Metanephros (tissue), 2 donors: Measurements from ENCODE around the gene INCA1. TPM values are rescaled to one million over a fixed set of nuclear protein-coding genes. Genes with fewer than 3 reads are reported as not detected.

Experiments
- small RNA-seq: library from RNA; depleted of rRNA; stranded (forward); fragments of <200 nt; gene quantifications from one replicate; pipeline ENCODE3, GENCODE V24; 2014; ENCODE audit warnings: low replicate concordance
- total RNA-seq: library from RNA; depleted of rRNA; stranded (reverse); fragments of >200 nt; gene quantifications from one replicate; pipeline ENCODE4 v1.2.3, GENCODE V29; 2014

Gene INCA1
- 0.58 TPM for total RNA-seq

GRCh38 chr17:4997302-4998026 lies at the start of gene INCA1, which contains the start of gene KIF1C:
INCA1 (minus strand) TSS chr17:4997522; CDS start chr17:4994437, 3,085 bp downstream.
KIF1C (plus strand) TSS chr17:4997950; CDS start chr17:5000247, 2,297 bp downstream.

GRCh38 chr17:5035315-5035714 lies 38.0 kb upstream of the INCA1 start, which contains the start of gene SLC52A1:
SLC52A1 (minus strand) TSS chr17:5035426; CDS start chr17:5034606, 820 bp downstream.

GRCh38 chr17:4986951-4987766 lies 10.2 kb downstream of the INCA1 start, which contains the start of gene CAMTA2:
CAMTA2 (minus strand) TSS chr17:4987675; CDS start chr17:4986222, 1,453 bp downstream.

GRCh38 chr17:4967539-4968485 lies 29.5 kb downstream of the INCA1 start, which contains the start of gene SPAG7:
SPAG7 (minus strand) TSS chr17:4967817; CDS start chr17:4967804, 13 bp downstream.

GRCh38 chr17:4950746-4951204 lies 46.5 kb downstream of the INCA1 start, which contains the start of gene ENO3:
ENO3 (plus strand) TSS chr17:4951119; CDS start chr17:4951830, 711 bp downstream.

GRCh38 chr17:4948166-4948930 lies 49.0 kb downstream of the INCA1 start, which contains the start of gene PFN1:
PFN1 (minus strand) TSS chr17:4948530; CDS start chr17:4948394, 136 bp downstream.

GRCh38 chr17:4939796-4940554 lies 57.3 kb downstream of the INCA1 start, which contains the start of the genes RNF167 and SLC25A11:
RNF167 (plus strand) TSS chr17:4940268; CDS start chr17:4940910, 642 bp downstream.
SLC25A11 (minus strand) TSS chr17:4940046; CDS start chr17:4939910, 136 bp downstream.

Small RNA genes lying within 50 kb of the gene (small RNA-seq; reads per million reads assigned to genes)
- gene MIR6864 (not detected), gene MIR6865 (not detected)

Other genes with a start within 250 kb of the INCA1 start
- 0.53 TPM for gene TM4SF5, start 225.6 kb downstream of the INCA1 start, total RNA-seq
- 1.9 TPM for gene VMO1, start 211.2 kb downstream of the INCA1 start, total RNA-seq
- gene GLTPD2, start 208.6 kb downstream of the INCA1 start, total RNA-seq = 5.0 TPM
- 118 TPM for gene PSMB6, start 201.4 kb downstream of the INCA1 start, total RNA-seq
- gene PLD2, start 190.4 kb downstream of the INCA1 start, total RNA-seq = 28.2 TPM
- gene MINK1, start 164.2 kb downstream of the INCA1 start, total RNA-seq = 46.9 TPM
- gene C17orf107, start 98.0 kb downstream of the INCA1 start, total RNA-seq = 5.6 TPM
- gene CHRNE, start 94.4 kb downstream of the INCA1 start, total RNA-seq = 1.9 TPM
- gene GP1BA, start 65.2 kb downstream of the INCA1 start, total RNA-seq = 0.88 TPM
- gene SLC25A11, start 57.5 kb downstream of the INCA1 start, total RNA-seq = 70.5 TPM
- 33.1 TPM for gene RNF167, start 57.3 kb downstream of the INCA1 start, total RNA-seq
- gene PFN1, start 49.0 kb downstream of the INCA1 start, total RNA-seq = 419 TPM
- 699 TPM for gene ENO3, start 46.4 kb downstream of the INCA1 start, total RNA-seq
- 76.4 TPM for gene SPAG7, start 29.7 kb downstream of the INCA1 start, total RNA-seq
- gene CAMTA2, start 9.8 kb downstream of the INCA1 start, total RNA-seq = 15.8 TPM
- gene KIF1C, start 428 bp upstream of the INCA1 start, total RNA-seq = 44.0 TPM
- gene SLC52A1, start 37.9 kb upstream of the INCA1 start, total RNA-seq = 0.58 TPM
- 6.9 TPM for gene ZFP3, start 80.9 kb upstream of the INCA1 start, total RNA-seq
- 10.4 TPM for gene ZNF232, start 114.4 kb upstream of the INCA1 start, total RNA-seq
- gene USP6, start 118.5 kb upstream of the INCA1 start, total RNA-seq = 1.7 TPM
- 17.3 TPM for gene ZNF594, start 194.3 kb upstream of the INCA1 start, total RNA-seq
- 1.8 TPM for gene SCIMP, start 237.3 kb upstream of the INCA1 start, total RNA-seq